DND-41 (cell line): Measurements from ENCODE around the gene SMARCAD1.

Experiments
- EZH2 ChIP-seq: IDR thresholded peaks from 3 replicates; pipeline ENCODE4 v1.6.1; 2012; ENCODE audit warnings: borderline replicate concordance, low read depth, mild to moderate bottlenecking, moderate library complexity, low read length, inconsistent platforms; ENCODE audit not compliant: severe bottlenecking
- TF ChIP-seq, protein P1 (sequence below): IDR thresholded peaks from 2 replicates; pipeline ENCODE4 v1.5.1; 2012; ENCODE audit warnings: borderline replicate concordance, low read length, moderate library complexity, mild to moderate bottlenecking; ENCODE audit not compliant: poor library complexity, severe bottlenecking; ENCODE audit errors: extremely low read depth

DNA sequence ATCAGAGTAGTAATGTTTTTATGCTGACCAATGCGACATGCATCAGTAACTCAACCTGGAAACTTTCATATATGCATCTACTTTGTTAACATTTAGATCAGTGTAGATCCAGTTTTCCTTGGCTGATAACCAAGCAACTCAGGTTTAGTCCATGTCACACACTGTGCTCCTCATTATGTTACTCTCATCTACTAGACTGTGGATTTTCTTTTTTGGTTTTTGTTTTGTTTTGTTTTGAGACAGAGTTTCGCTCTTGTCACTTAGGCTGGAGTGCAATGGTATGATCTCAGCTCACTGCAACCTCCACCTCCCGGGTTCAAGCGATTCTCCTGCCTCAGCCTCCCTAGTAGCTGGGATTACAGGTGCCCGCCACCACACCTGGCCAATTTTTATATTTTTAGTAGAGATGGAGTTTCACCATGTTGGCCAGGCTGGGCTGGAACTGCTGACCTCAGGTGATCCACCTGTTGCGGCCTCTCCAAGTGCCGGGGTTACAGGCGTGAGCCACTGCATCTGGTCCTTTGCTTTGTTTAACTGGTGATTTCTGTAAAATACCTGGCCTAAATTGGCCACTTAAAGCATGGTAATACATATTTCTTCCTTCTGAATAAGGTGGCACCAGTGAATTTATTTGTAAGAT lies 48.6 kb downstream of the SMARCAD1 start:
- TF ChIP-seq, protein P1, sequence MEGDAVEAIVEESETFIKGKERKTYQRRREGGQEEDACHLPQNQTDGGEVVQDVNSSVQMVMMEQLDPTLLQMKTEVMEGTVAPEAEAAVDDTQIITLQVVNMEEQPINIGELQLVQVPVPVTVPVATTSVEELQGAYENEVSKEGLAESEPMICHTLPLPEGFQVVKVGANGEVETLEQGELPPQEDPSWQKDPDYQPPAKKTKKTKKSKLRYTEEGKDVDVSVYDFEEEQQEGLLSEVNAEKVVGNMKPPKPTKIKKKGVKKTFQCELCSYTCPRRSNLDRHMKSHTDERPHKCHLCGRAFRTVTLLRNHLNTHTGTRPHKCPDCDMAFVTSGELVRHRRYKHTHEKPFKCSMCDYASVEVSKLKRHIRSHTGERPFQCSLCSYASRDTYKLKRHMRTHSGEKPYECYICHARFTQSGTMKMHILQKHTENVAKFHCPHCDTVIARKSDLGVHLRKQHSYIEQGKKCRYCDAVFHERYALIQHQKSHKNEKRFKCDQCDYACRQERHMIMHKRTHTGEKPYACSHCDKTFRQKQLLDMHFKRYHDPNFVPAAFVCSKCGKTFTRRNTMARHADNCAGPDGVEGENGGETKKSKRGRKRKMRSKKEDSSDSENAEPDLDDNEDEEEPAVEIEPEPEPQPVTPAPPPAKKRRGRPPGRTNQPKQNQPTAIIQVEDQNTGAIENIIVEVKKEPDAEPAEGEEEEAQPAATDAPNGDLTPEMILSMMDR, result no peak
- no peak for TF ChIP-seq EZH2
